Measurements from ENCODE around the gene INPP1.

DNA sequence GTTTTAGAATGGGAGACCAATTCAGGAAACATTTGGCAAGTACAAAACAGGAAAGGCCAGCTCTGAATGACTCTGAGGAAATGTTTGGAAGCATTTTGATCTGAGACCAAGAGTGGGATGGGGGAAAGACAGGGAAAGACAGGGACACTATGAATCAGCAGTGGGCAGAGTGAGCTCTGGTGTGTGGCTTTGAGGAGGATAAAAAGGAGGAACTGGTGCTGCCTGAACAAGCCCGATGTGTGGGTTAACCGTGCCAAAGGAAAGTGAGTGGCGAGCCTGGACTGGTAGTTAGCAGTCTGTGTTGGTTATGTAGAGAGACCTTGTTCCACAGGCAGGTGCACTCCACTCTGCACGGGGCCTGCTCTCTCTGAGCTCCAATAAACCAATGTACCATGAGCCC is 70.0 kb downstream of the INPP1 start:
- TF ChIP-seq, protein P1, sequence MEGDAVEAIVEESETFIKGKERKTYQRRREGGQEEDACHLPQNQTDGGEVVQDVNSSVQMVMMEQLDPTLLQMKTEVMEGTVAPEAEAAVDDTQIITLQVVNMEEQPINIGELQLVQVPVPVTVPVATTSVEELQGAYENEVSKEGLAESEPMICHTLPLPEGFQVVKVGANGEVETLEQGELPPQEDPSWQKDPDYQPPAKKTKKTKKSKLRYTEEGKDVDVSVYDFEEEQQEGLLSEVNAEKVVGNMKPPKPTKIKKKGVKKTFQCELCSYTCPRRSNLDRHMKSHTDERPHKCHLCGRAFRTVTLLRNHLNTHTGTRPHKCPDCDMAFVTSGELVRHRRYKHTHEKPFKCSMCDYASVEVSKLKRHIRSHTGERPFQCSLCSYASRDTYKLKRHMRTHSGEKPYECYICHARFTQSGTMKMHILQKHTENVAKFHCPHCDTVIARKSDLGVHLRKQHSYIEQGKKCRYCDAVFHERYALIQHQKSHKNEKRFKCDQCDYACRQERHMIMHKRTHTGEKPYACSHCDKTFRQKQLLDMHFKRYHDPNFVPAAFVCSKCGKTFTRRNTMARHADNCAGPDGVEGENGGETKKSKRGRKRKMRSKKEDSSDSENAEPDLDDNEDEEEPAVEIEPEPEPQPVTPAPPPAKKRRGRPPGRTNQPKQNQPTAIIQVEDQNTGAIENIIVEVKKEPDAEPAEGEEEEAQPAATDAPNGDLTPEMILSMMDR (IDR thresholded peaks at IDR 0.05), result no peak
- TF ChIP-seq POLR2A (IDR thresholded peaks at IDR 0.05), result no peak
